NCI-H446 (cell line): Measurements from ENCODE around the gene CRAT.

Experiments
- DNase-seq, 2 experiments: peaks; one replicate each; lab custom pipeline; 2025; lab: John Stamatoyannopoulos, UW

CRAT gene

GRCh38 chr9:129110740-129111527 is at the start of gene CRAT, which contains the start of gene PTPA:
CRAT (minus strand) TSS chr9:129110793; CDS start chr9:129110509, 284 bp downstream.
PTPA (plus strand) TSS chr9:129111415; CDS start chr9:129111601, 186 bp downstream.
- peak; percentile 56 to 89 for DNase-seq

GRCh38 chr9:129156163-129156562 is 45.6 kb upstream of the CRAT start:
- no peak for DNase-seq

- no peak for DNase-seq
These were observed 44.4 kb upstream of the CRAT start for GRCh38 chr9:129154866-129155477.

- DNase-seq: no peak
These were observed 40.9 kb upstream of the CRAT start for GRCh38 chr9:129151469-129151868.

- DNase-seq: no peak
These were observed 40.1 kb upstream of the CRAT start for GRCh38 chr9:129150672-129151211.

GRCh38 chr9:129150122-129150521 is 39.5 kb upstream of the CRAT start:
- DNase-seq: no peak

GRCh38 chr9:129149442-129149841 is 38.8 kb upstream of the CRAT start:
- no peak for DNase-seq

- DNase-seq: no peak
These were observed 38.0 kb upstream of the CRAT start for GRCh38 chr9:129148463-129149204.

- no peak for DNase-seq
These were observed 35.9 kb upstream of the CRAT start for GRCh38 chr9:129146441-129146941.

GRCh38 chr9:129145841-129146292 is 35.3 kb upstream of the CRAT start:
- no peak for DNase-seq

GRCh38 chr9:129145316-129145715 is 34.7 kb upstream of the CRAT start:
- no peak for DNase-seq

GRCh38 chr9:129143031-129143927 is 32.7 kb upstream of the CRAT start:
- DNase-seq: peak; percentile 71 to 82

GRCh38 chr9:129142138-129142935 is 31.7 kb upstream of the CRAT start:
- DNase-seq: no peak

- no peak for DNase-seq
These were observed 30.8 kb upstream of the CRAT start for GRCh38 chr9:129141066-129142041.

GRCh38 chr9:129140397-129141065 is 29.9 kb upstream of the CRAT start:
- DNase-seq: peak; percentile 9 to 60

GRCh38 chr9:129139993-129140396 is 29.4 kb upstream of the CRAT start:
- peak; percentile 82 to 96 for DNase-seq

GRCh38 chr9:129139233-129139992 is 28.8 kb upstream of the CRAT start:
- DNase-seq: peak; percentile 58 to 70
